ENCODE measurements around the gene CAMK2D.
"Not testable (repeated sequence)": the region's sequence is repeated elsewhere in the genome, so short reads cannot be mapped to it uniquely, and the experiment has no call there.

CAMK2D gene

DNA sequence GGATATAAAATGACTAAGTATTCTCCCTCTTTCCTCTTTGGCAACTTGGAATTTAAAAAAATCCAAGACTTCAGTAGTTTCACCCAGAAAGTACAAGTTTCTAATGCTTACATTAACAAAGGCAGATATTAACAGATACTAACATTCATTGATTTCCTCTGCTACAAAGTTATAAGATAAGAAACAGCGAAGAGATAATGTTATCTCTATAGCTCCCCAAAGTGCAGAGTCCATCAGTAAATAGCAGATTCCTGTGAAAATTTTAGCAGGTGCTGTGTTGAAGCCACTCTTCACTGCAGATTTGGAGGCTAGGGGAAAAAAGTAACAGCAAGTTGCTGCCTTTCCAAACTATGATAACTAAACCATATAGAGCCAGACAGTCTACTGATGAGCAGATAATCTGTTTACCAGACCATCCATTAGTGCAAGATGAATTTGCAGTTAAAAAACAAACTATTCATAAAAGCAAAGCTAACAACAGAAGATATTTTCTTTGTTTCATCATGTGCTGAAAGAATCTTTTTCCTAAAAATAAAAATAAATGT is 3.3 kb upstream of the CAMK2D start:
- no peak for DNase-seq

DNA sequence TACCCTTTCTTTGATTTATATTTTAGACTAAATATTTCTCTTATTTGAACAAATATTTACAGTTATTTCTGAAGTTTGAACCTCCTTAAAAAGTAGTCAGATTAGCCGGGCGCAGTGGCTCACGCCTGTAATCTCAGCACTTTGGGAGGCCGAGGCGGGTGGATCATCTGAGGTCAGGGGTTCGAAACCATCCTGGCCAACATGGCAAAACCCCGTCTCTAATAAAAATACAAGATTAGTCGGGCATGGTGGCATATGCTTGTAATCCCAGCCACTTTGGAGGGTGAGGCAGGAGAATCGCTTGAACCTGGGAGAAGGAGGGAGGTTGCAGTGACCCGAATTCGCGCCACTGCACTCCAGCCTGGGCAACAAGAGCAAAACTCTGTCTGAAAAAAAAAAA is 2.4 kb upstream of the CAMK2D start:
- DNase-seq, result not testable (repeated sequence)

DNA sequence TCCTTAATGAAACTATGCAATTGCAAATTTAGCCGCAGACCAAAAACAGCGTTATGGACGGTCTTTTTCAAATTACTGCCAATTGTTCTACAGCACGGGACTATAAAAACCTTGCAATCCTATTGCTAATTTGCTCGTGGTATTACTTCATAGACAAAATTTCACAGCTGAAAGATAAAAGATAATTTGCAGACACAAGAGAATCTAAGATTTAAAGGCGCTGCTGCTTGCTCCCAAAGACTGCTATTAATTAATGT is 1.4 kb upstream of the CAMK2D start:
- DNase-seq, result no peak

DNA sequence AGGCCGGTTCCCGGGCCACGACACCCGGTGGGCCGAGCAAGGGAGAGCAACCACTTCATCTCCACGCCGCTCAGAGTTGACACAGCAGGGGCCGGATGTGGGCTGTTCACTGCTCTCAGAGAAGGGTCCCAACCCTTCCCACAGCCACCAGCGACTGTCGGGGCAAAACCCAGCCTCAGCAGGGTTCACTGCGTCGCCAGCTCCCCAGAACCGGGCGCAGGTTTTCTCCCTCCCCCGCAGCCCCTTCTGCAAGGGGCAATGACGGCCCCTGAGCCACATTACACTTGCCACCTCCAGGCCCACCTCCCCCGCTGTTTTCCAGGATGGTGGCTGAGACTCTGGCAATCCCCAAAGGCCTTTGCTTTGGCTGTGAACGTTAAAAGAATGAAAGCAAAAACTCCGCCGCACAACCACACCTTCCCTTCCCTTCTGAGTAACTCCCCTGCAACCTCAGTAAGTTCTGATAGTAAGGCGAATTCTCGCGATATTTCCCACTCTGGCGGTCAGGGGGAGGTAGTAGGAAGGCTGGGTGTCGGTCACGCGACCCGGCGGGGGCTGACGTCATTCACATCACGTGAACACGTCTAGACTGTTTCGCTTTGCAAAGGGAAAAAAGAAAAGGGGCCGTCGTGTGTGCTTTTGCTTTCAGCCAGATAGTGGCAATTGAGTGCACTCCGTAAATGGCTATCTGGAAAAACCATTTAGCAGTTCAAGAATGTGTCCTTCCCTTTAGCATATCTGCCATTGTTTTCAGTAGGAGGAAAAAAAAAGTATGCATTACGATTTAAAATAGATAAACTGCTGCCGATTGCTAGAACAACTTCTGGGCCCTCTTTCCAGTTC is 869 bp upstream of the CAMK2D start:
- DNase-seq, result peak; percentile 95

DNA sequence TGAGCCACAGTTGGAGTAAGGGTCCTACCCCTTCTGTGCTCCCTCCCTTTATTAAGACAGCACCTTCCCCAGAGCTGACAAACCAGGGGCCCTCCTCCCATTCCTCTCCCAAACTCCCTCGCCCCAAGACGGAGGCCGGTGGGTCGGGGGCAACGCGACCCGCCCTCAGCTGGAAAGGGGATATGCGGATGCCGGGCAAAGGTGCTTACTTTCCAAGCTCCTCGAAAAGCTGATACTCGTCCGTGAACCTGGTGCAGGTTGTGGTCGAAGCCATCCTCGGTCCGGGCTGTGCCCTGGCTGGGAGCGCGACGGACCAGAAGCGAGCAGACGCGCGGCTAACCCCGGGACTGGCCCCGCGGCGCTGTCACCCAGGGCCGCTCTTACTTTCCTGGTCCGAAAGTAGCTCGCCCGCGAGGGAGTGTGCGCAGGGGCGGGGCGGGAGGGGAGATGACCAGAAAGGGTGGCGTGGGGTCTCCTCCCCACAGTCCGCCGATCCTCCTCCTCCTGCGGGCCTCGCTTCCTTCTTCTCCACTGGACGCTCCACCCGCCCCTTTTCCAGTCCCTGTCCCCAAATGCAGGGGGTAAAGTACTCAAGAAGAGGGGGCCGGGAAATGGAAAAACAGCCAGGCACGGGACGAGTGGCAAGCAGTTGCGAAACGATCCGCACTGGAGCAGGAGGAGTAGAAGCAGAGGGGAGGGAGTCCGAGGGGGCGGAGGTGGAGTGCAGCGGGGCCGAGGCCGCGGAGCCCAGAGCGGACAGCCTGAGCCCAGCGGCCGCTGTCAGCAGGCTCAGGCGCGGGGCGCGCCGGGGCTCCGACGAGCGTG is 531 bp downstream of the CAMK2D start:
- DNase-seq, result peak; percentile 88

DNA sequence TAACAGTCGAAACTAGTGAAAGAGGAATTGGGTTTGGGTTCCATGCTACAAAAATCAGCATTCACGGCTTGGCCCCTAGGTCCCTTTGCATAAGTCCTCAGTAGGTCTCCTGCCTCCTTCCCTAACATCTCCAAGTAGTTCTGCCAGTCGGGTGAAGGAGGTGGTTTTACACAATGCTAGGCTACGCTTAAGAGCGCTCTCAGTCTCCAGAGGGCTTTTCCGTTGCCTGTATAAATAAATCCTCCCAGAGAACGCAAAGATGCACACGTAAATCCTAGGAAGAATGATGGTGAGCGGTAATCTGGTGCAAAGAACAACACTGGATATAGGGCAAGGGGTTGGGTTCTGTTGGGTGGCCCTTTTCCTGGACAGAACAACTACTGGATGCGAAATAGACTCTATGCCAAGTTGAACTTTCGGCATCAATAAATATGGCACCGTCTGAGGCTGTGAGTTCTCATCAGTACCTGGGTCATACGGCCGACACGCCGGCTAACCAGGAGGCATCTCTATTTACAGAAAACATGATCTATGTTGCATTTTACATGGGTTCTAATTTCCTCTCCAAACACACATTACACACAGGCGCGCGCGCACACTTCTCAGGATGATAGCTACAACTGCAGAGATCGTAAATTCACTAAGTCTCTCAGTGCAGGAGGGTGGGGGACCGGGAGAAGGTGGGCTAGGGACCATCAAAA is 1.3 kb downstream of the CAMK2D start:
- no peak for DNase-seq

DNA sequence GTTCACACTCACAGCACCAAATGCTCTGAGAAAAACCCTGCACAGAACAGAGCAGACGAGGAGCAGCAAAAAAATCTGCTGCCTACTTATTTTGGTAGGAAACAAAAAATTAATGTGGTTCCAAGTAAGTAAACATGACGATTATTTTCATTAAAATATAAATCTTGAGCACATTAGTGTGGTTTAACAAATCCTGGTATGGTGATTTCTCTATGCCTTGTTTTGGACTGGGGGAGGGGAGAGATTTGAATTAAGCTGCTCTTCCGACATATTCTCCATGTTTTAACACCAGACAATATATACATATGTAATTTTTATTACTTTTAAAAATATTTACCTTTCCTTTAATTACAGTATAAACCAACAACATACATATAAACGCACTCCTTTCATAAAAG is 1.8 kb downstream of the CAMK2D start:
- peak; percentile 21 for DNase-seq

DNA sequence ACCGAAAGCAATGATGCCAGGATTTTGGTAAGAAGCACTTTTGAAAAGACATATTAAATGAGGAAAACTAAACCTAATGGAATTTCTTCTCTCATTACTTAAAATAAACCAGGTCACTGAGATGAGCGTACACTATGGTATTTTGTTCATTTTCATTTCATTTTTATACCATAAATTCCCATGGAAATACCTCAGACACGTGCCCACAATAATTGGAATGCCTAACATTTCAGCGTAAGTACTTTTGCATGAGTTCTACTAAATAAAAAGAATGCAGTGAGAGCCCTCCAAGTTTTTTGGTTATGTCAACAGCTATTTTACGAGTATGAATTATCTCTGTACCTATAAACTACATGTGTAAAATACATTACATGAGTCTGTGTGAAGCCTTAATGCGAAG is 3.2 kb downstream of the CAMK2D start:
- DNase-seq, result no peak

DNA sequence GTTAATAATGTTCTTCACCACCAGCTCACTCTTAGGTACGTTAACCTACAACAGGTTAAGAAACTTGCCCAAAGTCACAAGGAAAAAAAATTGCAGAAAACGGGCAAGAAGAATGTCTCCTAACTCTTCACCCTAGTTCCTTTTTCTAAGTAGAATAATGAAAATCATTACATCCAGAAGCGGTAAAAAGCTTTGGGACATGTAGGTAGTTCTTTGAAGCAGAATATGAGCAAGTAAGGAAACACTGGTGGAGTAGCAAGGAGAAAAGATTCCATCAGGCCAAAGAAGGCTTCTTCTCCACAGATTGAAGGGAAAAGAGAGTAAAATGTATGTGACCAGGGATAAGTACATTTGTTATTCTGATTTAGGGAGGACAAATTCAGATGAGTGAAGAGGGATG is 4.1 kb downstream of the CAMK2D start:
- no peak for DNase-seq

DNA sequence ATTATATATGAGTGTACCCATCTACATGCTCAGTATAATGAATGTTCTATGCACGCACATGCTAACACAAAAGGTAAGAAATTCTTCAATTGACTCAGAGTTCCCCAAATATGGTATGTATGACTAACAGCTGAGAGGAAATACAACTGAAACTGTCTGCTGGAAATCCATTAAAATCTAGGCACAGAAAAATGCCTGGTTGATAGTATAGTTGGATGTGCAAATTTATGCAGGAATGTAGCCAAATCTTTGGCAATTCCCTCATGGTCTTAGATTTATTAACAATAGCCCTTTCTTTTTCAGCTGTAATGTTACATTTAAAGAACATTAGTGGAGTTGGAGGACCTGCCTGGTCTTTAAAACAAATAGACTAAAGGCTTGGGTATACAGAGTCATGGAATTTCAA is 5.5 kb downstream of the CAMK2D start:
- no peak for DNase-seq

DNA sequence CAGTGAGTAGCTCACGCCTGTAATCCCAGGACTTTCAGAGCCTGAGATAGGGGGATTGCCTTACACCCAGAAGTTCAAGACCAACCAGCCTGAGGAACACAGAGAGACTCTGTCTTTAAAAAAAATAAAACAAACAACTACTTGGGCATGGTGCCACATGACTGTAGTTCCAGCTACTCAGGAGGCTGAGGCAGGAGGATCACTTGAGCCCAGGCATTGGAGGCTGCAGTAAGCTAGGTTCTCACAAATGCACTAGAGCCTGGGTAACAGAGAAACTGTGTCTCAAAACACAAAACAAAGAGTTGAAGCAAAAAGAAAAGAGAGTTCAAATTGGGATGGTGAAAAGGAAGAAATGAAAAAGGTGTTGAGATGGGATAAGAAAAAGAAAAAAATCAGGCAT is 10.8 kb downstream of the CAMK2D start:
- no peak for DNase-seq

DNA sequence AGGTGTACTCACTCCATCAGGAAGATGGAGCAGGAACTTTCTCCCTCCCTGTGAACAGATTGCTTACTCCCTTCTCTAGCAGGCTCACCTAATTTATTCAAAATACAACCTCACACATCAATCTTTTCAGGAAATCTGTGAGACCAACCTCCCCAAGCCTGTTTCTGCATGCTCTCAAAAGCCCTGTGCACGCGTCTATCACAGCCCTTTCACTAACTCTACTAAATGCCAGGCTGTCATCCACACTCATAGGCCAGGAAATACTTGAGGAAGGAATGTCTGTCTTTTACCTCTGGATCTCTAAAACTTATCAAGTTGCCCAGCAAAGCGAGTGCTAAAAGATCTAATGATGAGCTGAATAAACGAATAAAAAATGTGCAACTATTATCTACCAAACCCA is 11.2 kb downstream of the CAMK2D start:
- no peak for DNase-seq

DNA sequence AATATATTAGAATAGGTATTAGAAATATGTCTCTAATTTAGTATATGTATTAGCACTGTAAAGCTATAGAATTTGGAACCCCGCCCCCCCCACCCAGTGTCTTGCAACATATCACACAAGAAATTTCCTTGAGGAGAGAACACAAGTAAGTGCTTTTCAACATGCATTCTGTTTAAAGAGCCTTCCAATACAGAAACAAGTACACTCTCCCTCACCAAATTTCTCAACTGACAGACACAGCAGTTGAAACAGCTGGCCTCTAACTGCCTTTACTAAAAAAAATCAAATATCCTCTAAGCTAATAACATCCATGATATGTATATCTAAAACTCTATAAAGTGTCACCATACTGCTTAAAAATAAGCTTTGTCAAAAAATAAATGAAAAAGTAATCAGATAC is 12.4 kb downstream of the CAMK2D start:
- no peak for DNase-seq

DNA sequence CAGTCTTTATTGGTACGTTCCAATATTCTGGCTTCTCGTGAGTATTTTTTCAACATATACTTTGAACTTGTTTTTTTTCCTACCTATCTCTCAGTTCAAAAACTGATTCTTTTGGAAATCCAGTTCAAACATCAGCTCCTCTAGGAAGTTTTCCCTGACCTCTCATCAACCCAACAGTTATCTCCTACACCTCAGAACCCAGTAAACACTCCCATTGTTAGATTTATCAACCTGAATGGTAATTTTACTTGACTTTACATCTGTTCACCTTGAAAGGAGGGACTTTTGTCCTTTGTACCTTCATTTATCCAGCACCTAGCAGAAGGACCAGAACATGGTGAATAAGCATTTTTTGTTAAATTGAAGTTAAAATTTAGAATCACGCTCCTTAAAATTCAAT is 13.6 kb downstream of the CAMK2D start:
- DNase-seq, result no peak

DNA sequence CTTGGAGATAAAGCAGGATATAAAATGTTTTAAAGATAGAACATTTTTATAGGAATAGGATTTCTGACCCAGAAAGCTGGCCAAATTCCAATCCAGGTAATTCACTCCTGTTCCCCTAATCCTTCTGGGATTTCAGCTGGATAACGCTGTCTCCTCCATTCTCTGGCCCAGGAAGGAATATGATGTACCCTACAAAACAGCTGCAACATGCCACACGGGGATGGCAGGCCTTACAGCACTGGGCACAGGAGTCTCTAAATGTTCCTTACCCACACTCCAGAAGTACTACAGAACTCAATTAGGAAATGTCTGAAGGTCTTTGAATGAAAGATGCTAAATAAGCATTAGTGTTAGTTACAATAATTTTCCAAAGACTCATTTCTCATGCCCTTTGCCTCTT is 15.8 kb downstream of the CAMK2D start:
- no peak for DNase-seq

DNA sequence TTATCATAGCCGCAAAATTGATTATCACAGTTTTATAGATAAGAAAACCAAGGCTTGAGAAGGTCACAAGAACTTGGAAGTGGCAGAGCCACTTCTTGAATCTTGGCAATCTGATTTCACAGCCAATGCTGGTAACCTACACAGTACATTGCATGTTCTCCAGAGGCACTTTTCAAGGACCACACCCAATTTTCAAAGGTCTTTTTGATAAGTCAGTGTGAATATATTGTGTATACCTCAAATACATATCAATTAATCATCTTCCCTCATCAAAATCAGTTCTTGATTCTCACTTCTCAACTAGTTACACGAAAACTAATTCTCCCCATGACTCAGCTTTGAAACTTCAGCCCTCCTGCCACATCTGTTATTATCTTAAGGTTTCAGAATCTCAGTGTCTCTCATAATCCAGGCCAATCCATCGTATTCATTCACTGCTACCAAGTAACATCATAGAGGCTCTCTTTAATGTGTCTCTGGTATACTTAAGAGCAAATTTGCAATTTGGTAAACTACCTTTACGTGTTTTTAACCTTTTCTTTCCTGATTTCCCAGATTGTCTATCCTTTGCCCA is 16.8 kb downstream of the CAMK2D start:
- DNase-seq, result no peak

DNA sequence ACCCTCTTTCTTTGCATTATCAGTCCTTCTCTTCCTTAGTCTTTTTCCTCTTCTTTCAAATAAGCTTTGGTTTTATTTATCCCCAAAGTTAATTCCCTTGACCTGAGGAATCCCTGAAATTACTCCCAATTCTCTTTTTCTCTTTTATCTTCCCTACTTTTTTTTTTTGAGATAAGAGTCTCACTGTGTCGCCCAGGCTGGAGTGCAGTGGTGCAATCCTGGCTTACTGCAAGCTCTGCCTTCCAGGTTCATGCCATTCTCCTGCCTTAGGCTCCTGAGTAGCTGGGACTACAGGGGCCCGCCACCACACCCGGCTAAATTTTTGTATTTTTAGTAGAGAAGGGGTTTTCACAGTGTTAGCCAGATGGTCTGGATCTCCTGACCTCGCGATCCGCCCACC is 17.8 kb downstream of the CAMK2D start:
- DNase-seq, result no peak

DNA sequence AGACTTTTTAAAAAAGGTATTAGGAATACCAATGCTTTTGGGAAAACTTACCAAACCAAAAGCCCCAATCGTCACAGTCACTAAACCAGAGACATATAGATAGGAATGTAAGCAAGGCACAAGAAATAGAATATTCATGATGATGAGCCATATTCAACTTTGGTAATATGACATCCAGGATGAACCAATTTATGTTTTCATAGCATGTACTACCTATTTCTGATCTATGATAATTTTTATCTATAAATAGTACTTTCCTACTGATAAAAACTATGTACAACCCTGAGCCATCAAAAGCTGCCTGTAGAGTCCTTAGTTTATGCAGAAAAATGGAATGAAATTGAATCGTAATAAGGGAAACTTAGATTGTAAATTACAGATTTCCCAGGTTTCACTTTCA is 18.9 kb downstream of the CAMK2D start:
- no peak for DNase-seq

DNA sequence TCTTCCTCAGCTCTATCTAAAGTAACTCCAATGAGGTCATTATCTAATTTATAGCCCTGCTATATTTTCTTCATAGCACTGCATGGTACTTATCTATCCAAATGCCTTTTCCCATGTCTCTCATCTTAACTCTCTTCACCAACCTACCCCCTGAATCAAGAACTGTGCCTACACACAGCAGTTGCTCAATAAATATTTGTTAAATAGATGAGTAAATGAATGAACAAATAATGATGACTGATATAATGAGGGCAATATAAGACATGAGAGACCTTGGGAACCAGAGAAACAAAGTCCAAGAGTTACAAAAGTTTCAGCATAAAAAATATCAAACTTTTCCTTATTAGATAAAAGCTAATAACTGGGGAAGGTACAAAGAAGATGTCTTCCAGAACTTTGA is 19.6 kb downstream of the CAMK2D start:
- no peak for DNase-seq

DNA sequence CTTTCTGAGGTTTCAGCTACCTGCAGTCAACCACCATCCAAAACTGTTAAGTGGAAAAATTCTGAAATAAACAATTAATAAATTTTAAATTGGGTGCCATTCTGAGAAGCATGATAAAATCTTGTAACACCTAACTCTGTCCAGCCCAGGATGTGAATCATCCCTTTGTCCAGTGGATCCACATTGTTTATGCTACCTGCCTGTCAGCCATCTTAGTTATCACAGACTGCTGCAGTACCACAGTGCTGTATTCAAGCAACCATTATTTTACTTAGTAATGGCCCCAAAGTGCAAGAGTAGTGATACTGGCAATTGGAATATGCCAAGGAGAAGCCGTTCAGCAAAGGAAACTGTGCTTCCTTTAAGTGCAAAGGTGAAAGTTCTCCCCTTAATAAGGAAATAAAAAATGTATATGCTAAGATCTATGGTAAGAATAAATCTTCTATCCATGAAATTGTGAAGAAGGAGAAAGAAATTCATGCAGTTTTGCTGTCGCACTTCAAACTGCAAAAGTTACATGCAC is 20.6 kb downstream of the CAMK2D start:
- DNase-seq, result no peak

DNA sequence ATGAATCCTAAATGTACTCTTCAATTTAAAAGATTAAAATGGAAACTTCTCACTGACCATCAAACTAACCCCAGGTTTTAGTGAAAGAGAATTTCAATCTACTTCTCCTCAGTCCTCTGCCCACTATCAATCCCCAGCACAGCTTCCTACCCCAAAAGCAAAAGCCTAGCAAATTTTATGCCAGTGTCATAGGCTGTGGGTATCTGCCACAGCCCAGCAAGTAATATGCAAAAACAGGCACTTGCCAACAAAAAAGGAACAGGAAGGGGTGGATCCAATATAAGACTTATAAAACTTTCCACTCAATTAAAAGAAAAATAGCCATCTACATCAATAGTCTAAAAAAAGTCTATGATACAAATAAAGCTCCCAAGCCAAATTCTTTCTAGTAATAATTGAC is 22.3 kb downstream of the CAMK2D start:
- DNase-seq, result no peak

DNA sequence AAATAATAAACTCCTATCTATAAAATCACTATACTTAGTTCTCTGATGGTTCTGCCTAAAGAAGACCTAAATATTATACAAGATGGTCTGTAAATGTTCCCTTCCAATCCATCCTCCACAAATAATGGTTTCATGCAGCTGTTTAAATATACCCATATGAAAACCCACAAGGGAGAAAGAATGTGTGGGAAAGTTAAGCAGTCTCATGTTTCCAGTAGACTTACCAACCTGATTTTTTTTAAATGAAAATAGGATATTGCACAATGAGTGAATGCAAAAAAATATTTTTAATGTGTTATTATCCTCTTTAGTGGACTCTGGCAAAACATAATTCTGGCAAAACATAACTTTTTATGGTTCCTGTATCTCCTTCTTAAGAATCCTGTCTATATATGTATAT is 23.3 kb downstream of the CAMK2D start:
- no peak for DNase-seq

DNA sequence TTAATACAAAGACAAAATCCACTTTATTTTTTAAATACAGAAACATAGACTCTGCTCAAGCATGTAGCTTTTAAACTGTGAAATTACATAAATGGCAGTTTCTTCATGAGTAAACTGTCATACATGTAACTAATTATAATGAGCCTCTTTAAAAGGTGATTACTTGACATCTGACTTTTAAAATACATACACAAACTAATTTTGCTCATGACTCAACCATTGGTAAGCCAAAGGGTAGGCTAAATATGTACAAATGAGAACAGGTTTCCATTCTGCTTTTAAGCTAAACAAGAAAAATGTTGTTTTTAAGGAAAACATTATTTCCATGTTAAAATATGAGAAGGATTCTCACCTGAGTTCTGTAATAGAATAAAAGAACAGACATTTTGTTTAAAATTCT is 27.9 kb downstream of the CAMK2D start:
- DNase-seq, result no peak

Measured in right kidney (tissue), 1 donor.